NCI-H748 treated with DMSO at 0.1 percent for 48 hours (cell line): ENCODE results near the gene DNA2.

ENCODE experiments used
- DNase-seq: peaks from one replicate; lab custom pipeline; 2025; lab: John Stamatoyannopoulos, UW

Gene DNA2

DNA sequence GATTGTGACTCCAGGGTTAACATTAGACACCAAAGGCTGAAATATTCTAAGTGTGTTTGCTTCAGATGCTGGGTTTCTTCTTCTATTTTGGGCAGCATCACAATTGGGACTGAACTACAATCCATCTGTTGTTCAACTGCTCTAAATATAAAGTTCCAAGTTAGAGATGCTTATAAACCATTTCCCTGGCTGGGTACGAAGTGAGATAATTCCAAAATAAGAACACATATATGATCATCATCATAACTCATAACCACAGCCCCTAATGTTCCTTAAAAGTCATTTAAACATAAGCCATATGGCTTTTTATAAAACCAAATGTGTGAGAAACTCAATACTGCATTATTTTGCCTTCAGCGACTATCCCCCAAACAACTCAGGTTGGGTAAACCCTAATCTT, 28.8 kb downstream of the DNA2 start:
- no peak for DNase-seq

GRCh38 chr10:68440898-68441297, 30.9 kb downstream of the DNA2 start:
- DNase-seq: no peak

DNA sequence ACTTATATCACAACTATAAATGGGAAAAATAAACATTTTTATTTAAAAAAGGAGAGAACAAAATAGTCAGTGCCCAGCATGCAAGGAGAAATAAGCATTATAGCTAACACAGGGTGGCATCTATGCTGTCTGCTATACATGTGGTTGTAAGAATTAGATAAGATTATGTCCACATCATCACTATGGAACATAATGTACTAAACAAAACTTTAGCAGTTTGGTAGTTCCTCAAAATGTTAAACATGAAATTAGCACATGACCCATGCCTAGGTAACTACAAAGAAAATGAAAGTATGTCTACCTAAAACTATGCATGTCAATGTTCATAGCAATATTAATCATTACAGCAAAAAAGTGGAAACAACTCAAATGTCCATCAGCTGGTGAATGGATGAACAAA, 36.0 kb downstream of the DNA2 start:
- no peak for DNase-seq

DNA sequence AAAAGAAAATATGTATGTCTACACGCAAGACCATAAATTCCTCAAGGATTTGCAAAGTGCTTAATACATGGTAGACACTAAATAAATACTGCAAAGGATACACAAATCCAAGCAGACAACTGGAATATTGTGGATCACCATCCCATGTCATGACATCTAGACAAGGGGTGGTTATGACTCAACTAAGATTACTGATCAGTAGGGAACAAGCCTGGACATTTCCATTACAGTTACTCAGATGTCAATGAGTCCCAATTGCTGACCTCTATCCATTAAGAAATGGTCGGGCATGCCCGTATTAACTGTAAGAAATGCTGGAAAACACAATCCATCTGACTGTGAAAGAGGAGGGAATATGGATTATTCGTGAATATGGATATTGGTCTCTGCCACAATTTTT, 37.1 kb downstream of the DNA2 start:
- no peak for DNase-seq

DNA sequence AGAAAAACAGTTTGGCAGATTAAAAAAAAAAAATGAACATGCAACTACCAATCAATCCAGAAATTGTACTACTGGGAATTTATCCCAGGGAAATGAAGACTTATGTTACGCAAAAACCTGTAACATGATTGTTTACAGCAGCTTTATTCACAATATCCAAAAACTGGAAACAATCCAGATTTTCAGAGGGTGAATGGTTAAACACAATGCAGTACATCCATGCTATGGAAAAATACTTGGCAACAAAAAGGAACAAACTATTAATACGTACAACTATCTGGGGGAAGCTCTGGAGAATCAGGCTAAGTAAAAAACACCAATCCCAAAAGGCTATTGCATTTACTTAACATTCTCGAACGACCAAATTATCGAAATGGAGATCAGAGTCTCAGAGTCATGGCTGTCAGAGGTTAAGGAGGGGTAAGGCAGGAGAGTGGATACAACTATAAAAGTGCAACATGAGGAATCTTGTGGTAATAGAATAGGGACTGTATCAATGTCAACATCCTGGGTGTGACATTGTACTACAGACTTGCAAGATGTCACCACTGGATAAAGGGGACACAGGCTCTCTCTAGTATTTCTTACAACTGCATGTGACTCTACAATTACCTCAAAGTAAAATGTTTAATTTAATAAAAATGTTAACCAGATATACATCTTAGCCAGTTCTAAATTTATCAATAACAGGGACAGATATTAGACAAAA, 43.2 kb downstream of the DNA2 start:
- DNase-seq: no peak

DNA sequence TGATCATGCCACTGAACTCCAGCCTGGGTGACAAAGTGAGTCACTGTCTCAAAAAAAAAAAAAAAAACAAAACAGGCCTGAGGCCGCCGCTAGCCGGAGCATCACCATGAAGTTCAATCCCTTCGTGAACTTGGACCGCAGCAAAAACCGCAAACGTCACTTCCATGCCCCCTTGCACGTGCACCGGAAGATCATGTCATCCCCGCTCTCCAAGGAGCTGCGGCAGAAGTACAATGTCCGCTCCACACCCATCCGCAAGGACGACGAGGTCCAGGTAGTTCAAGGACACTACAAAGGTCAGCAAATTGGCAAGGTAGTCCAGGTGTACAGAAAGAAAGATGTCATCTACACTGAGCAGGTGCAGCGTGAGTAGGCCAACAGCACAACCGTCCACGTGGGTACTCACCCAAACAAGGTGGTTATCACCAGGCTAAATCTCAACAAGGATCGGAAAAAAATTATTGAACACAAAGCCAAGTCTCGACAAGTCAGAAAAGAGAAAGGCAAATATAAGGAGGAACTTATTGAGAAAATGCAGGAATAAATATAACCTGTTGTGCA, 47.2 kb downstream of the DNA2 start:
- DNase-seq: no peak

GRCh38 chr10:68423522-68423921, 48.3 kb downstream of the DNA2 start:
- DNase-seq: no peak

DNA sequence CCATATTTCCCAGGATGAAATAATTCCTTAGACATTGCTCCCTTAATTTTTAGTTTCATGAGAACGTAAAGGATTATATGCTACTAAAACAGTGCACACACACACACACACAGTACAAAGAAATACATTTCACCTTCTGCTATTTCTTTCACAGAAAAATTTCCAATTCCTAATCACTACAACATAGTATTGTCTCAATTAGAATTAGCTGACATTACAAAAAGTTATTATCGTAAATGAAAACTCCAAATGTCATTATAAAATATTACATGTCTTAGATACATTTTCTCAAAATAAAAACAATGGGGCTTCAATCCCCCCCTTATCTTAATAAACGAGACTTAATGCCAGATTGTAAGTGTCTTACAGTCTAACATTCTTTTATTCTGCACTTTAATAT, 52.4 kb downstream of the DNA2 start:
- DNase-seq: no peak

GRCh38 chr10:68408898-68409518, 62.8 kb downstream of the DNA2 start:
- no peak for DNase-seq

DNA sequence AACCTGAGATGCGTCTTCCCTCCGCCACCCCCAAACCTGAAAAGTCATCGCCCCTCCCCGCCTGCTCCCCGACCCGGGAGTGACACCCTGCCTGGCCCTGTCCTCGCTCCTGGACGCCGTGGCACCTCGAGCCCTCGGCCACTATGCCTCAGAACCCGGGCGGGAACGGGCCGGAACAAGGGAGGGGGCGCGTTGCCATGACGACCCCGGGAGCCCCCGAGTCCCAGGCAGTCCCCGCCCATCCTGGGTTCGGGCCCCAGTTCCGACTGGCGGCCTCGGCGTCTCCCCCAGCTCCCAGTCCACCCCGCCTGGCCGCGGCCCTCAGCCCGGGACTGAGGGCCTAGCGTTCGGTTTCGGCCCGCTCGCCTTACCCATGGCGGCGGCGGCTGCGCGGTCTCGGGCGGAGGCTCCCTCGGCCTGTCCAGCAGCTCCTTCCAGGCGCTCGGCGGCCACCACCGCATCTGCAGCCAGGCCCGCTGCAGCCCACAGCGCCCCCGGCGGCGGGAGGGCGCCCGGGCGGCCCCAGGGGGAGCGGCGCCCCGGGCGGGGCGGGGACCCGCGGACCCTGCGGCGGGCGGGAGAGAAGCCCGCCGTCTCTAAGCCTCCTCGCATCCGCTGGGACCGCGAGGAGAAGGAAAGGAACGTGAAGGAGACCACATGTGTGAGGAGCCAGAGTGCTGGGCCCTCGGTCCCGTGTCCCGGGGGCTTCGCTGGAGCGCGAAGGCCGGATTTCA, 64.8 kb downstream of the DNA2 start, which contains the start of gene RUFY2:
Gene RUFY2, minus strand, starts transcription at position 463 of the 734 bp plus-strand sequence. Its CDS starts 88 bp downstream, at position 375.
- peak; percentile 33 for DNase-seq

GRCh38 chr10:68406111-68406814, 65.5 kb downstream of the DNA2 start:
- peak; percentile 21 for DNase-seq

DNA sequence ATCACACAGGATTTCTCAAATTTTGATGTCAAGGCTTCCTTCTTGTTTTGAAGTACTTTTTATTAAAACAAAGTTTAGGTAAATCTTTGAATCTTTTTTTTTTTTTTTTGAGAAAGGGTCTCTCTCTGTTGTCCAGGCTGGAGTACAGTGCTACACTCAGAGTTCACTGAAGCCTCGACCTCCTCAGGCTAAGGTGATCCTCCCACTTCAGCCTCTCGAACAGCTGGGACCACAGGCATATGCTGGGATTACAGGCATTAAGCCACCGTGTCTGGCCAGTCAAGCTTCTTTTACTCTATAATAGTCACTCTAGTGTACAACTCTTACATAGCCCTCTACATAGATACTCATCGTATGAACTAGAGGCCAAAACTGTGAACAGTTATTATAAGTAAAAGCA, 68.1 kb downstream of the DNA2 start:
- no peak for DNase-seq

DNA sequence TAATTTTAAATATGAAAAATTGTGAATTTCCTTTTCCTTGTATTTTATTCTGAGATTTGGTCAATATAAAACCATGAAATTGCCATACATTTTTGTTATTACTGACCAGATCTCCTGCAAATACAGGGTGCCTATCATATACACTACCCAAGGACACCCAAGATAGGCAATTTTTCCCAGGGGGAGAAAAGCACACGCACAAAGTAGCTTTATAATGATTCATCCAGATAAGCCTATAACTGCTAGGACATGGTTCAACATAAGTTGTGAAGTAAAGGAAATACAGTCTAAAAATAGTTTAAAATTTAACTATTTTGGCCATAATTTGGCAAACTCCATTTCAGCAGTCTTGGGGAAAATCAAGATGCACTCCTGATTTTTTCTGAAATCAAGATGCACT, 69.5 kb downstream of the DNA2 start:
- DNase-seq: no peak

GRCh38 chr10:68397005-68397404, 74.8 kb downstream of the DNA2 start:
- no peak for DNase-seq

DNA sequence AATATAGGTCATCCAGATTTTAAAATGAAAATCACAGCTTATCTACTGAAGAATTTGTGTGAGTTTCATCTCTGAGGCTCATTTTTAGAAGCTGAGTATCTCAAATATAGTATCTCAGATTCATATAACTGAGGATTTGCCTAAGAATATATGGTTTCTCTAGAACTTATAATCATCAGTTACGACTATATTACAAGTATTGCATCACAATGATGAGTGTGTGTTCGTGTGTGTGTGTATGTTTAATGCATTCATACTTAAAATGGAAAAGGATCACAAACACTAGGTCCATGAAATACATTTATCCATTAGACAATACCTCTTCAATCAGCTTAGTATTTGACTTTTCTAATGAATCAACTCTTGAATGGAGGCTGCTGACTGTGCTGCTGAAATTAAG, 86.0 kb downstream of the DNA2 start:
- DNase-seq: no peak

- DNase-seq: no peak
Measured at GRCh38 chr10:68371604-68372003, 100.2 kb downstream of the DNA2 start.

GRCh38 chr10:68367121-68367520, 104.7 kb downstream of the DNA2 start:
- DNase-seq: no peak

GRCh38 chr10:68366600-68366999, 105.2 kb downstream of the DNA2 start:
- no peak for DNase-seq

GRCh38 chr10:68365611-68366010, 106.2 kb downstream of the DNA2 start:
- DNase-seq: no peak

- DNase-seq: no peak
Measured at GRCh38 chr10:68364101-68364886, 107.5 kb downstream of the DNA2 start.
